Glomerular visceral epithelial cell (primary cell): Measurements from ENCODE around the gene RHOJ.
"Not testable (repeated sequence)": the region's sequence is repeated elsewhere in the genome, so short reads cannot be mapped to it uniquely, and the experiment has no call there.

Experiments used
- DNase-seq: peaks from one replicate; pipeline ENCODE4 v3.0.0-alpha.2; 2016; ENCODE audit errors: extremely low spot score

RHOJ gene

GRCh38 chr14:63266106-63266505 is 61.9 kb downstream of the RHOJ start:
- no peak for DNase-seq

- no peak for DNase-seq
Observed at GRCh38 chr14:63267171-63267570, 62.9 kb downstream of the RHOJ start.

- no peak for DNase-seq
Observed at GRCh38 chr14:63268771-63269170, 64.5 kb downstream of the RHOJ start.

- no peak for DNase-seq
Observed at GRCh38 chr14:63269561-63270225, 65.5 kb downstream of the RHOJ start.

- DNase-seq: no peak
Observed at GRCh38 chr14:63273129-63273528, 68.9 kb downstream of the RHOJ start.

- DNase-seq: no peak
Observed at GRCh38 chr14:63273717-63274655, 69.7 kb downstream of the RHOJ start.

- DNase-seq: no peak
Observed at GRCh38 chr14:63275611-63276010, 71.4 kb downstream of the RHOJ start.

- DNase-seq: no peak
Observed at GRCh38 chr14:63276016-63276415, 71.8 kb downstream of the RHOJ start.

GRCh38 chr14:63276492-63277342 is 72.5 kb downstream of the RHOJ start:
- DNase-seq: peak; percentile 34

GRCh38 chr14:63277591-63278183 is 73.4 kb downstream of the RHOJ start:
- DNase-seq: no peak

- DNase-seq: not testable (repeated sequence)
Observed at GRCh38 chr14:63279933-63280332, 75.7 kb downstream of the RHOJ start.

GRCh38 chr14:63282997-63283883 is 79.0 kb downstream of the RHOJ start:
- no peak for DNase-seq

GRCh38 chr14:63283884-63284248 is 79.6 kb downstream of the RHOJ start:
- no peak for DNase-seq

GRCh38 chr14:63286071-63286470 is 81.8 kb downstream of the RHOJ start:
- DNase-seq: no peak

GRCh38 chr14:63287666-63288483 is 83.6 kb downstream of the RHOJ start:
- DNase-seq: no peak

- DNase-seq: no peak
Observed at GRCh38 chr14:63288853-63289252, 84.6 kb downstream of the RHOJ start.

GRCh38 chr14:63290741-63291430 is 86.6 kb downstream of the RHOJ start:
- no peak for DNase-seq

GRCh38 chr14:63292805-63293204 is 88.6 kb downstream of the RHOJ start:
- DNase-seq: no peak

- DNase-seq: no peak
Observed at GRCh38 chr14:63295231-63295685, 91.0 kb downstream of the RHOJ start.
